ENCODE data around the gene MNAT1.

GRCh38 chr14:60790850-60791249, 56.3 kb downstream of the MNAT1 start:
- TF ChIP-seq POLR2A (IDR thresholded peaks at IDR 0.05; ENCODE audit: low read length) (no peak), GATA1 (IDR thresholded peaks at IDR 0.05; ENCODE audit: low read depth, low read length) (no peak)
